ENCODE data around the gene MCOLN1. TPM values are rescaled to one million over a fixed set of nuclear protein-coding genes. Genes with fewer than 3 reads are reported as not detected.

The MCOLN1 gene
- total RNA-seq, 1 experiment from 2014 or later: 10.2 TPM

- H2AFZ ChIP-seq (ENCODE audit: low read length): peak overlapping the region; percentile 72
- no peaks in the 10 kb centered on the region for H3K36me3 ChIP-seq (ENCODE audit: low read depth, low read length)
- H3K9me3 ChIP-seq (ENCODE audit: low read length): no peaks in the 10 kb centered on the region
- BruUV-seq (replicated peaks): TSS peak; percentile 28
- H4K20me1 ChIP-seq (ENCODE audit: low read length): no peaks in the 10 kb centered on the region
- ChIA-PET POLR2A (ENCODE audit: unreplicated experiment) (no interaction called here), CTCF (no interaction called here)
- no peak overlapping the region for H3K27ac ChIP-seq (ENCODE audit: low read length)
- TF ChIP-seq EZH2 (IDR thresholded peaks at IDR 0.05; ENCODE audit: low read length, unreplicated experiment) (no peak), EZH2phosphoT487 (IDR thresholded peaks at IDR 0.05; ENCODE audit: borderline replicate concordance, low read length) (no peak), CTCF (conservative IDR thresholded peaks at IDR 0.05; ENCODE audit: low read depth, low read length) (no peak)
- H3K9ac ChIP-seq (ENCODE audit: low read length): peak overlapping the region; percentile 69
- H3K9me2 ChIP-seq (replicated peaks; ENCODE audit: low read length): no peaks in the 10 kb centered on the region
- intact Hi-C loops (cut with micrococcal nuclease): loop anchor here (1.0 kb wide), 1 partner anchor 11 kb away; no protein-coding TSS in a partner anchor
- H3F3A ChIP-seq (ENCODE audit: low read length, unreplicated experiment): no peaks in the 10 kb centered on the region
- H3K4me3 ChIP-seq (ENCODE audit: low read length): peak overlapping the region; percentile 78
- ATAC-seq (peak; percentile 49), DNase-seq (peak; percentile 38)
- peaks cover 13% of the 10 kb centered on the region for H3K4me1 ChIP-seq (ENCODE audit: insufficient read depth, low read length)
- H3K4me2 ChIP-seq (ENCODE audit: low read length): peak overlapping the region; percentile 87
- no peaks in the 10 kb centered on the region for H3K27me3 ChIP-seq (ENCODE audit: low read length)
- H3K79me2 ChIP-seq (ENCODE audit: low read length): peaks cover 13% of the 10 kb centered on the region; the same call in 1 of the 2 replicates
These were observed 671 bp downstream of the MCOLN1 start for GRCh38 chr19:7522923-7523667.

- H2AFZ ChIP-seq (ENCODE audit: low read length): no peak overlapping the region
- no TSS peak for BruUV-seq (replicated peaks)
- no peaks in the 10 kb centered on the region; the same call in 1 of the 2 replicates for H3K36me3 ChIP-seq (ENCODE audit: low read depth, low read length)
- ATAC-seq (no peak), DNase-seq (no peak)
- intact Hi-C loops (cut with micrococcal nuclease): no loop called here
- H3K79me2 ChIP-seq (ENCODE audit: low read length): peaks cover 13% of the 10 kb centered on the region; the same call in 1 of the 2 replicates
- H3K9me3 ChIP-seq (ENCODE audit: low read length): no peaks in the 10 kb centered on the region
- H3F3A ChIP-seq (ENCODE audit: low read length, unreplicated experiment): no peaks in the 10 kb centered on the region
- H4K20me1 ChIP-seq (ENCODE audit: low read length): no peaks in the 10 kb centered on the region
- CTCF ChIA-PET: no interaction called here
- H3K9ac ChIP-seq (ENCODE audit: low read length): no peak overlapping the region
- no peak overlapping the region for H3K4me2 ChIP-seq (ENCODE audit: low read length)
- POLR2A ChIA-PET (ENCODE audit: unreplicated experiment): no interaction called here
- H3K4me3 ChIP-seq (ENCODE audit: low read length): no peak overlapping the region
- TF ChIP-seq EZH2phosphoT487 (IDR thresholded peaks at IDR 0.05; ENCODE audit: borderline replicate concordance, low read length) (no peak), EZH2 (IDR thresholded peaks at IDR 0.05; ENCODE audit: low read length, unreplicated experiment) (no peak), CTCF (conservative IDR thresholded peaks at IDR 0.05; ENCODE audit: low read depth, low read length) (no peak)
- H3K4me1 ChIP-seq (ENCODE audit: insufficient read depth, low read length): peaks cover 13% of the 10 kb centered on the region
- H3K9me2 ChIP-seq (replicated peaks; ENCODE audit: low read length): no peaks in the 10 kb centered on the region
- no peak overlapping the region for H3K27ac ChIP-seq (ENCODE audit: low read length)
- H3K27me3 ChIP-seq (ENCODE audit: low read length): no peaks in the 10 kb centered on the region
These were observed 2.1 kb downstream of the MCOLN1 start for GRCh38 chr19:7524523-7524922.

All from PC-3 (cell line).